Coronary artery (tissue), 2 donors: Measurements from ENCODE around the gene HIGD2A.

ENCODE experiments used
- DNase-seq: peaks from one replicate; pipeline ENCODE4 v3.0.0-alpha.2; 2017; ENCODE audit warnings: low spot score
- H3K27ac ChIP-seq, 2 donors: fragments of 200-600 bp; sonication (generic); one replicate each; pipeline ENCODE4 v1.5.1; 2016 to 2019
- H3K4me3 ChIP-seq: fragments of 200-600 bp; sonication (generic); 2 replicates; pipeline ENCODE4 v1.5.1; 2016; ENCODE audit warnings: mild to moderate bottlenecking, moderate library complexity
- TF ChIP-seq, protein P1 (sequence below): fragments of 200-600 bp; sonication (generic); IDR thresholded peaks from one replicate; pipeline ENCODE4 v1.5.1; 2019; ENCODE audit warnings: antibody characterized with exemption

The HIGD2A gene

DNA sequence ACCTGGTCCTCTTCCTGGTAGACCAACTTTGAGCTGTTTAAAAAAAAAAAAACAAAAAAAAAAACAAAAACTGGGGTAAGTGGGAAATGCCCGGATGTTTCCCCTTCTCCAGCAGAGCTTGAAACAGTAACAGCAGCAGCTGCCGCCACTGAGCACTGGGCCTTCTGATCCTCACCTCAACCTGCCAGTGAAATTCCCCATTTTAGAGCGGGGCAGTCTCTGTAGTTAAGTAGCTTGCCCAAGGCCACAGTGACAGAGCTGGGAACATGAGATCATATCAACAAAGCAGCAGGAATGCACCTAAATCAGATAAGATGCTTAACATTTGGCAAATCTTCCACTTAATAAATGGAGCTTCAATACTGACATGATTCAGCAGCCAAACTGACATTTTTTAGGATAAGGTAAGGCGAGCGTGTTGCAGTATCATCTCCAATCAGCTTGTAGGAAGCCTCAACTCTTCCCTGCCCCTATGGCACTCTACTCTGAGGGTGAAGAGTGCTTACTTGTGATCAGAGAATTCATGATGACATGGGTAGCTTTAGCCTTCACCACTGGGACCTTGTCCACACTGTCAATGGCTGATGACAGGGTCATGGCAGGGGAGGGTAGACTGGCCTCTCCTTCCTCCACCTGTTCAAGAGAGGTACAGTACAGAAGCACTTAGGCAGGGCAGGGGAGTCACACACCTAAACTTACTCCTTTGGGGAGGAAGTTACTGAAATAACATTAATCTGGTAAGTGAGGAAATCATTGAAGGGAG lies 36.3 kb upstream of the HIGD2A start:
- H3K4me3 ChIP-seq = no peak overlapping the region
- DNase-seq = no peak
- H3K27ac ChIP-seq = no peak overlapping the region
- TF ChIP-seq, protein P1, sequence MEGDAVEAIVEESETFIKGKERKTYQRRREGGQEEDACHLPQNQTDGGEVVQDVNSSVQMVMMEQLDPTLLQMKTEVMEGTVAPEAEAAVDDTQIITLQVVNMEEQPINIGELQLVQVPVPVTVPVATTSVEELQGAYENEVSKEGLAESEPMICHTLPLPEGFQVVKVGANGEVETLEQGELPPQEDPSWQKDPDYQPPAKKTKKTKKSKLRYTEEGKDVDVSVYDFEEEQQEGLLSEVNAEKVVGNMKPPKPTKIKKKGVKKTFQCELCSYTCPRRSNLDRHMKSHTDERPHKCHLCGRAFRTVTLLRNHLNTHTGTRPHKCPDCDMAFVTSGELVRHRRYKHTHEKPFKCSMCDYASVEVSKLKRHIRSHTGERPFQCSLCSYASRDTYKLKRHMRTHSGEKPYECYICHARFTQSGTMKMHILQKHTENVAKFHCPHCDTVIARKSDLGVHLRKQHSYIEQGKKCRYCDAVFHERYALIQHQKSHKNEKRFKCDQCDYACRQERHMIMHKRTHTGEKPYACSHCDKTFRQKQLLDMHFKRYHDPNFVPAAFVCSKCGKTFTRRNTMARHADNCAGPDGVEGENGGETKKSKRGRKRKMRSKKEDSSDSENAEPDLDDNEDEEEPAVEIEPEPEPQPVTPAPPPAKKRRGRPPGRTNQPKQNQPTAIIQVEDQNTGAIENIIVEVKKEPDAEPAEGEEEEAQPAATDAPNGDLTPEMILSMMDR = no peak

DNA sequence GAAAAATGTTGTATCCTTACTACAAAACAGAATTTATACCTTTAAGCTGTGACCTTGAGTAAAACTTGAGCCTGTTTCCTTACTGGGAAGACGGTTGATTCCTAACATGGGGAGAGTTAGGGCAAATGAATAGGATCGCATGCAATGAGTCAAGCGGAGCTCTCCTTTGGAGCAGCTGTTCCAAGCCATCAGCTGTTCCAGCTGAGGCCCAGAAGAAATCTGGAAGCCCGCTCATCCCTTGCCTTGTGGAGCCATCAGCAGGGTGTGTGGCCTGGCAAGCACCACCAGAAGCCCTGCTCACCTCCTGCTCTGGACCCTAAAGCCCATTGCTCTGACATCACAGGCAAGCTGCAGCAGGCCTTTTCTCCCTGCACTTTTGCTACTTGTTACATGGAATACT lies 35.0 kb upstream of the HIGD2A start:
- no peak for DNase-seq
- H3K4me3 ChIP-seq = no peak overlapping the region

DNA sequence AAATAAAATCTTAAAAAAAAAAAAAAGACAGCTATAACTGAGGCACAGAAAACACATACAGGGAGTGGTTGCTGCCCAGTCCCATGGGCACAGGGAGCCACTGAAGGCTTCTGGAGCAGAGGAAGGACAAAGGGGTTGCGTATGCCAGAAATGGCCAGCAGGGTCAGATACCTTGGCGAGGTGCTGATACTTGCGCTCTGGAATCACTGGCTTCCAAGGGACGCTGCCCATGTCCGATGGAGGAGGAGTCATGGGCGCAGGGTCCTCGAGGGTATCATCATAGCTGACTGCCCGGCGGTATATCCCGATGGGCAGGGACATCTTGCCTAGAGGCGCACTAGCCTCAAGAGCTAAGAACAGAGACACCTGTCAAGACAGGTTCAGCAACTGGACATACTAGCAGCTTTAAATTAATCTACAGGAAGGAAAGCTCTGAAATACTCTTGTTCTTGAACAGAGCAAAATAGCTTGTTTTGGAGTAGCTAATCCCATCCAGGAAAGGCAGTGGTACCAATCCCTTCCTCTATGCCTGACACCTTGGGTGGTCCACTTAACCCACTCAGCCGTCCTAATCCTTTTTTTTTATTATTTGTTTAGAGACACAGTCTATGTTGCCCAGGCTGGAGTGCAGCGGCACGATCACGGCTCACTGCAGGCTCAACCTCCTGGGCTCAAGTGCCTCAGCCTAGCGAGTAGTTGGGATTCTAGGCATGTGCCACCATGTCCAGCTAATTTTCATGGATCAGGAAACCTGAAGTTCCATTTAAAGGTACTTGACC lies 33.0 kb upstream of the HIGD2A start:
- TF ChIP-seq, protein P1 = no peak
- no peak for DNase-seq

More for the DNA sequence above, 35.0 kb upstream of the HIGD2A start:
- H3K27ac ChIP-seq = no peak overlapping the region
- TF ChIP-seq, protein P1 = no peak

DNA sequence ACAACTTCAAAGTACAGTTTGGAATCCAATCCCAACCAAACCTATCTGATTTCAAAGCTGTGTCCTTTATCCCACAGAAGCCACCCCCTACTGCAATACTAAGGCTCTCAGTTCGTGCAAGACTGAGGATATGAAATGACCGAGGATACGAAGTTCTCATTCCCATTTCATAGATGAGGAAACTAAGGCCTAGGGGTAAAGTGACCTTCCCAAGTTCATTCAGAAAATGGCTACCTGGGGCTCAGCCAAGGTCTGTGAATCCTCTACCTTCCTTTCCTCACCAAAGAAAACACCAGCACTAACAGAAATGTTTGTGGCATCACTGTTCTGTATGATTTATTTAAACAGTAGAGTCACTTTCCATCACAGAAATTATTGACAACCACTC lies 32.4 kb upstream of the HIGD2A start:
- TF ChIP-seq, protein P1 = no peak
- no peak overlapping the region for H3K27ac ChIP-seq
- no peak overlapping the region for H3K4me3 ChIP-seq
- no peak for DNase-seq

More for the DNA sequence above, 33.0 kb upstream of the HIGD2A start:
- H3K4me3 ChIP-seq = no peak overlapping the region
- no peak overlapping the region for H3K27ac ChIP-seq

DNA sequence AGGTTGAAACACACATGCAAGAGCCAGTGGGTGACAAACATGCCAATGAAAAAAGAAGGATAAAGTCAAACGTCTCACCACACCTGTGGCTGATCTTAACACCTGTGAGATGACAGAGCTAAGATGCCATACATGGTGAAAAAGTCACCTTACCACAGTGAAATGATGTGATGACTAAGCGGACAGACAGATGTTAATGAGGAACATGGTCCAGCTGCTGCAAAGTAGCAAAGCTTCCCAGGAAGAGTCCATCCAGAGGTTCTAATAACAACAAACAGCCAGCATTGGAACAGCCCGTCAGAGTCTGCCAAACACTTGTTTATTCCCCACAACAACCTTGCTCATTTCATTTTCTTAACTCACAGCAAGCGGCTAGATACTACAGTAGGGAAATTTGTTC lies 28.9 kb upstream of the HIGD2A start:
- Histone ChIP-seq H3K4me3 (peak overlapping the region; percentile 24), H3K27ac (no peak overlapping the region)
- TF ChIP-seq, protein P1 = no peak
- no peak for DNase-seq

DNA sequence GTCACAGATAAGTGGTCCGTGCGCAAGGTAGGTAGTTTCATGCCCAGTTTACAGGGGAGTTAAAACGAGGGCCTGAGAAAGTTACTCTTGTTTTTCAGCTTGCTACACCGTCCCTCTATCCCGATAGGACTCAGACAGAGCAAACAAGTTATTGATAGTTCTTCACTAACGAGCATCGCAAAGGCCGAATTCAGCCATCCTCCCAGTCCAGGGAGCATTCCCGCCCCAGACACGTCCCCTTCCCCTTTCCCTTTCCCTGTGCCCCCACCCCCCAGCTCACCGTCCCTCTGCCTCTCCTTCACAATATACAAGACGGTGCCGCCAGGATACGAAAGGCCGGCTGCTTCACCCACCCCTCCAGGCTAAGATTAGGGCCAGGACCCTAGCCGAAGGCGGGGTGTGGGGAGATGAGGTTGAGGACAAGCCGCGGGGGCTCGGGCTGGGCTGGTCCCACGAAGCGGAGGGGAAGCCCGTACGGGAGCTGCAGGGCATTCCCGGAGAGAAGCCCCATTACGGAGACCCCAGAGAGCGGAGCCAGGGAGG lies 27.6 kb upstream of the HIGD2A start:
- Histone ChIP-seq H3K27ac (peak overlapping the region; percentile 70 to 74), H3K4me3 (peak overlapping the region; percentile 83)
- TF ChIP-seq, protein P1 = no peak
- peak; percentile 76 for DNase-seq
